Erythroblast (primary cell): Measurements from ENCODE around the gene TP53BP2.

ENCODE experiments used
- GATA1 ChIP-seq: IDR thresholded peaks from 2 replicates; pipeline ENCODE4 v1.6.1; 2011; ENCODE audit warnings: low read depth, mild to moderate bottlenecking, control low read depth, low read length, moderate library complexity
- POLR2A ChIP-seq: IDR thresholded peaks from 2 replicates; pipeline ENCODE4 v1.6.1; 2011; ENCODE audit warnings: mild to moderate bottlenecking, low read length

DNA sequence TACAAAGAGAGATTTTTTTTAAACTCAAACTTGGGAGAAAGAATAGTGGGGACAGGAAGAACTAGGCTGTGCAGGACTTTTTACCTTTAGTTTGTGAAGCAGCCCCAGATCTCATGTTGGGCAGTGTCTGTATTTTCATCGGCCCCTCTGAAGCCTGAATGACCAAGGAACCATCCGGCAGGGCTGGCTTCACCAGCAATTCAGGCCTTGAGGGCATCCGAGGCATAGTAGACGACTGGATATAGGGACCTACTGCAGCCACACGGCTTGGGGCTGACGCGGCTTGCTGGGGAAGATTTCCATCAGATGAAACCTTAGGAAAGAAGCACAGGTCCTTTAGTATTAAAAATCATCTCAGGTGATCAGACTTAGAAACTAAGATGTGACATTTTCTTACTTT lies 43.7 kb downstream of the TP53BP2 start:
- TF ChIP-seq POLR2A, result no peak
- TF ChIP-seq GATA1, result no peak
